KMS-11 (cell line): ENCODE results near the gene KRTAP20-4.

Experiments used
- H2AFZ ChIP-seq: fragments of 200-600 bp; sonication (generic); 2 replicates; pipeline ENCODE4 v1.6.1; 2016; ENCODE audit warnings: antibody characterized with exemption, mixed run types, low read depth
- H3K27ac ChIP-seq: fragments of 200-600 bp; sonication (generic); 2 replicates; pipeline ENCODE4 v1.6.1; 2016; ENCODE audit warnings: mild to moderate bottlenecking, mixed run types
- H3K27me3 ChIP-seq: fragments of 200-600 bp; sonication (generic); 2 replicates; pipeline ENCODE4 v1.6.1; 2017; ENCODE audit warnings: mild to moderate bottlenecking, low read depth, mixed run types, moderate library complexity; ENCODE audit not compliant: insufficient read depth
- H3K36me3 ChIP-seq: fragments of 200-600 bp; sonication (generic); 2 replicates; pipeline ENCODE4 v1.6.1; 2017; ENCODE audit warnings: mild to moderate bottlenecking, mixed run types; ENCODE audit not compliant: insufficient read depth
- H3K4me1 ChIP-seq: fragments of 200-600 bp; sonication (generic); 2 replicates; pipeline ENCODE4 v1.6.1; 2016; ENCODE audit warnings: mild to moderate bottlenecking, low read depth, mixed run types; ENCODE audit not compliant: poor library complexity, severe bottlenecking
- H3K4me2 ChIP-seq: fragments of 200-600 bp; sonication (generic); 2 replicates; pipeline ENCODE4 v1.7.0; 2016; ENCODE audit warnings: mild to moderate bottlenecking, mixed run types
- H3K4me3 ChIP-seq: fragments of 200-600 bp; sonication (generic); IDR thresholded peaks from 2 replicates; pipeline ENCODE4 v1.6.1; 2017; ENCODE audit warnings: low read depth, low read length, mixed read lengths; ENCODE audit not compliant: insufficient read depth
- H3K79me2 ChIP-seq: fragments of 200-600 bp; sonication (generic); 2 replicates; pipeline ENCODE4 v1.6.1; 2016; ENCODE audit warnings: low read depth, mixed run types; ENCODE audit not compliant: insufficient read depth
- H3K9ac ChIP-seq: fragments of 200-600 bp; sonication (generic); 2 replicates; pipeline ENCODE4 v1.6.1; 2016; ENCODE audit warnings: mild to moderate bottlenecking, mixed run types
- H4K20me1 ChIP-seq: fragments of 200-600 bp; sonication (generic); 2 replicates; pipeline ENCODE4 v1.6.1; 2016; ENCODE audit warnings: mild to moderate bottlenecking, mixed run types; ENCODE audit not compliant: insufficient read depth
- CTCF ChIP-seq: fragments of 200-600 bp; sonication (generic); conservative IDR thresholded peaks from 2 replicates; pipeline ENCODE4 v1.6.1; 2017; ENCODE audit warnings: low read depth, mild to moderate bottlenecking, antibody characterized with exemption, low read length, moderate library complexity, mixed read lengths

The KRTAP20-4 gene

GRCh38 chr21:30629200-30629599, 8.8 kb downstream of the KRTAP20-4 start:
- H2AFZ ChIP-seq = no peak overlapping the region
- no peak overlapping the region for H3K4me3 ChIP-seq
- H3K27me3 ChIP-seq = no peaks in the 10 kb centered on the region
- no peaks in the 10 kb centered on the region for H4K20me1 ChIP-seq
- no peak for TF ChIP-seq CTCF
- no peak overlapping the region for H3K4me2 ChIP-seq
- H3K79me2 ChIP-seq = no peaks in the 10 kb centered on the region
- no peak overlapping the region for H3K27ac ChIP-seq
- no peaks in the 10 kb centered on the region for H3K4me1 ChIP-seq
- no peaks in the 10 kb centered on the region for H3K36me3 ChIP-seq
- no peak overlapping the region for H3K9ac ChIP-seq

- Histone ChIP-seq H2AFZ (no peak within 1 kb of the TSS), H3K9ac (no peak within 1 kb of the TSS), H3K79me2 (no peaks in the 10 kb centered on the region), H3K27me3 (no peaks in the 10 kb centered on the region), H3K36me3 (no peaks in the 10 kb centered on the region), H3K27ac (no peak within 1 kb of the TSS), H4K20me1 (no peaks in the 10 kb centered on the region), H3K4me3 (no peak within 1 kb of the TSS), H3K4me1 (no peaks in the 10 kb centered on the region), H3K4me2 (no peak within 1 kb of the TSS)
- TF ChIP-seq CTCF = no peak
Measured at GRCh38 chr21:30634906-30635305, 14.5 kb downstream of the KRTAP20-4 start, which contains the start of gene KRTAP20-2. TSS of gene KRTAP20-2 (plus strand) at chr21:30635206. CDS start at chr21:30635264, 58 bp downstream.

GRCh38 chr21:30638686-30639085, 18.3 kb downstream of the KRTAP20-4 start:
- Histone ChIP-seq H3K79me2 (no peaks in the 10 kb centered on the region), H3K36me3 (no peaks in the 10 kb centered on the region), H3K9ac (no peak overlapping the region)

GRCh38 chr21:30642564-30642963, 22.1 kb downstream of the KRTAP20-4 start, which contains the start of gene KRTAP20-3:
TSS of gene KRTAP20-3 (plus strand) at chr21:30642864.
- no peaks in the 10 kb centered on the region for H3K27me3 ChIP-seq

More at GRCh38 chr21:30638686-30639085, 18.3 kb downstream of the KRTAP20-4 start:
- H3K4me2 ChIP-seq = no peak overlapping the region
- no peak overlapping the region for H3K4me3 ChIP-seq
- H3K4me1 ChIP-seq = no peaks in the 10 kb centered on the region
- no peak for TF ChIP-seq CTCF
- H3K27me3 ChIP-seq = no peaks in the 10 kb centered on the region
- H3K27ac ChIP-seq = no peak overlapping the region
- no peaks in the 10 kb centered on the region for H4K20me1 ChIP-seq
- no peak overlapping the region for H2AFZ ChIP-seq

More at GRCh38 chr21:30642564-30642963, 22.1 kb downstream of the KRTAP20-4 start, which contains the start of gene KRTAP20-3:
- H3K4me2 ChIP-seq = no peak within 1 kb of the TSS
- H3K27ac ChIP-seq = no peak within 1 kb of the TSS
- H3K36me3 ChIP-seq = no peaks in the 10 kb centered on the region
- H3K79me2 ChIP-seq = no peaks in the 10 kb centered on the region
- H3K4me3 ChIP-seq = no peak within 1 kb of the TSS
- TF ChIP-seq CTCF = no peak
- no peak within 1 kb of the TSS for H3K9ac ChIP-seq
- no peak within 1 kb of the TSS for H2AFZ ChIP-seq
- no peaks in the 10 kb centered on the region for H3K4me1 ChIP-seq
- no peaks in the 10 kb centered on the region for H4K20me1 ChIP-seq
